Measurements from ENCODE around the gene NUP93. TPM values are rescaled to one million over a fixed set of nuclear protein-coding genes. Genes with fewer than 3 reads are reported as not detected.
"Not testable (repeated sequence)": the region's sequence is repeated elsewhere in the genome, so short reads cannot be mapped to it uniquely, and the experiment has no call there.

NUP93 gene
- total RNA-seq, 1 donor from 2014 or later, result 50.0 TPM

DNA sequence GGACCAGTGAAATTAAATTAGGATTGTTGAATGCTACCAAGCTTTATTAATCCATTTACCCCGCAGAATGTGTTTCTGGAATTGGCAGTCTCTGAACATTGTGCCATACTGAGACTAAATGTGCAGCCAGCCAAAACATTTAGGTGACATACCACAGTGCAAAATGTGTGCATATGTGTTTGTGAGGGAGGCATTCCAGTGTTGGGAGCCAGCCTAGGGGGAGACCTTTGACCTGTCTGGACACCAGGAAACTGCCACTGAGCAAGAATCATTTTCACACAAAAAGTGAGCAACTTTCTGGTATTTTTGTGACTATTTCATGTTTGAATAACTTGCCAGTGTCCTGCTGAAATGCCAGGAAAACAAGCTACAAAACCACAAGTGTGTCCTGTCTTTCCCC lies 70.4 kb downstream of the NUP93 start:
- Mint-ChIP-seq H3K4me3 (ENCODE audit: unreplicated experiment) (no peak overlapping the region), H3K36me3 (ENCODE audit: low read depth) (peaks cover 3% of the 10 kb centered on the region), H3K4me1 (ENCODE audit: low read depth) (peaks cover 32% of the 10 kb centered on the region), H3K27ac (ENCODE audit: unreplicated experiment) (peak overlapping the region; percentile 52), H3K27me3 (ENCODE audit: low read depth) (no peaks in the 10 kb centered on the region), H3K9me3 (ENCODE audit: low read depth) (no peaks in the 10 kb centered on the region)
- TF ChIP-seq CTCF (IDR thresholded peaks at IDR 0.05), result no peak
- no peak for DNase-seq (ENCODE audit: low spot score)

DNA sequence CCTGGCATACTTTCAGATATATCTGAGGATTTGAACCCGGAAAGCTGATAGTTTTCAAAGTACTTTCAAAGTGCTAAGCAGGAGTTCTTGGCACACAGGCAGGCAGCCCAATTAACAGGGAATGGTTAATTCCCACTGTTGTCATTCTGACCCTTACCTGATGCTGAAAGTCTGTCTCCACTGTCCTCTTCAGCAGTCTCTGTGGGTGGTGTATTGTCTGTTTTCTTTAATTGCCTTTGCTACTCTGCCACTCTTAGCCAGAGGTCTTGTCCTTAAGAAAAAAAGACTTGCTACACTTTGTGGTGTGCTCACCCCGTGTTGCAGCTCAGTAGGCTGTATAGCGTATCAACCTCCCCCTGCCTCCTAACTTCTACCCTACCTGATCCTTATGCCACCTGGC lies 71.8 kb downstream of the NUP93 start:
- peaks cover 32% of the 10 kb centered on the region for H3K4me1 Mint-ChIP-seq (ENCODE audit: low read depth)
- H3K27me3 Mint-ChIP-seq (ENCODE audit: low read depth), result no peaks in the 10 kb centered on the region
- no peak for DNase-seq (ENCODE audit: low spot score)
- H3K4me3 Mint-ChIP-seq (ENCODE audit: unreplicated experiment), result no peak overlapping the region
- peaks cover 14% of the 10 kb centered on the region for H3K36me3 Mint-ChIP-seq (ENCODE audit: low read depth)
- no peak for TF ChIP-seq CTCF (IDR thresholded peaks at IDR 0.05)
- H3K9me3 Mint-ChIP-seq (ENCODE audit: low read depth), result no peaks in the 10 kb centered on the region
- H3K27ac Mint-ChIP-seq (ENCODE audit: unreplicated experiment), result no peak overlapping the region

- Mint-ChIP-seq H3K27ac (ENCODE audit: unreplicated experiment) (no peak overlapping the region), H3K4me1 (ENCODE audit: low read depth) (peaks cover 23% of the 10 kb centered on the region), H3K4me3 (ENCODE audit: unreplicated experiment) (no peak overlapping the region), H3K27me3 (ENCODE audit: low read depth) (no peaks in the 10 kb centered on the region), H3K36me3 (ENCODE audit: low read depth) (peaks cover 20% of the 10 kb centered on the region), H3K9me3 (ENCODE audit: low read depth) (peaks cover 6% of the 10 kb centered on the region)
- no peak for DNase-seq (ENCODE audit: low spot score)
- TF ChIP-seq CTCF (IDR thresholded peaks at IDR 0.05), result no peak
Observed at GRCh38 chr16:56807011-56807675, 77.2 kb downstream of the NUP93 start.

DNA sequence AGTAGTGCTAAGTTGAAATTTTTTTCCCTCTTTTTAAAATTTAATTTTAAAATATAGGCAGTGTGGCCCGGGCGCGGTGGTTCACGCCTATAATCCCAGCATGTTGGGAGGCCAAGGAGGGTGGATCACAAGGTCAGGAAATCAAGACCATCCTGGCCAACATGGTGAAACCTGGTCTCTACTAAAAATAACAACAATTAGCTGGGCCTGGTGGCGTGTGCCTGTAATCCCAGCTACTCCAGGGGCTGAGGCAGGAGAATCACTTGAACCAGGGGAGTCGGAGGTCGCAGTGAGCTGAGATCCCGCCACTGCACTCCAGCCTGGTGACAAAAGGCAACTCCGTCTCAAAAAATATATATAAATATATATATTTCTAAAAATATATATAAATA lies 77.7 kb downstream of the NUP93 start:
- H3K9me3 Mint-ChIP-seq (ENCODE audit: low read depth); H3K27ac Mint-ChIP-seq (ENCODE audit: unreplicated experiment); H3K27me3 Mint-ChIP-seq (ENCODE audit: low read depth); DNase-seq (ENCODE audit: low spot score); H3K4me3 Mint-ChIP-seq (ENCODE audit: unreplicated experiment): not testable (repeated sequence)
- peaks cover 24% of the 10 kb centered on the region for H3K4me1 Mint-ChIP-seq (ENCODE audit: low read depth)
- H3K36me3 Mint-ChIP-seq (ENCODE audit: low read depth), result peaks cover 20% of the 10 kb centered on the region

DNA sequence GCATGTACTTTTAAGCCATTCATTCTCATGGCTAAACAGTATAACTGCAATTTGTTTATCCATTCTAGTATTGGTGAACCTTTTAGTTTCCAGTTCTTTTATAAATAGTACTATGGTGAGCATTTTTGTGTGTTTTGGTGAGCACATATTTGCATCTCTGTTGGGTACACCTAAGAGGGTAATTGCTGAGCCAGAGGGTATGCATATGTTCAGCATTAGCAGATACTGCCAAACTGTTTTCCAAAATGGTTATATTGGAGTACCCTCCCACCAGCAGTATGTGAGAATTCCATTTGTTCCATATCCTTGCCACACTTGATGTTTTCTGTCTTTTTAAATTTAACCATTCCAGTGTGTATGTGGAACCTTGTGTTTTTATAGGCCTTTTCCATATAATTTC lies 81.0 kb downstream of the NUP93 start:
- Mint-ChIP-seq H3K36me3 (ENCODE audit: low read depth) (peaks cover 14% of the 10 kb centered on the region), H3K27me3 (ENCODE audit: low read depth) (no peaks in the 10 kb centered on the region), H3K27ac (ENCODE audit: unreplicated experiment) (no peak overlapping the region), H3K9me3 (ENCODE audit: low read depth) (peaks cover 6% of the 10 kb centered on the region), H3K4me3 (ENCODE audit: unreplicated experiment) (no peak overlapping the region), H3K4me1 (ENCODE audit: low read depth) (peaks cover 52% of the 10 kb centered on the region)
- no peak for TF ChIP-seq CTCF (IDR thresholded peaks at IDR 0.05)
- DNase-seq (ENCODE audit: low spot score), result no peak

GRCh38 chr16:56811602-56812001 lies 81.7 kb downstream of the NUP93 start:
- H3K36me3 Mint-ChIP-seq (ENCODE audit: low read depth); H3K4me3 Mint-ChIP-seq (ENCODE audit: unreplicated experiment); H3K27me3 Mint-ChIP-seq (ENCODE audit: low read depth); DNase-seq (ENCODE audit: low spot score); H3K9me3 Mint-ChIP-seq (ENCODE audit: low read depth); H3K27ac Mint-ChIP-seq (ENCODE audit: unreplicated experiment): not testable (repeated sequence)
- H3K4me1 Mint-ChIP-seq (ENCODE audit: low read depth), result peaks cover 55% of the 10 kb centered on the region
